HG02885 (cell line): Measurements from ENCODE around the gene RYR1.
"Not testable (repeated sequence)": the region's sequence is repeated elsewhere in the genome, so short reads cannot be mapped to it uniquely, and the experiment has no call there.

Experiments
- ATAC-seq: cut with Tn5 transposase; IDR thresholded peaks from one replicate; pipeline ENCODE4 v1.9.1; 2021; ENCODE audit warnings: mild to moderate bottlenecking; ENCODE audit not compliant: unreplicated experiment, poor library complexity

The RYR1 gene

DNA sequence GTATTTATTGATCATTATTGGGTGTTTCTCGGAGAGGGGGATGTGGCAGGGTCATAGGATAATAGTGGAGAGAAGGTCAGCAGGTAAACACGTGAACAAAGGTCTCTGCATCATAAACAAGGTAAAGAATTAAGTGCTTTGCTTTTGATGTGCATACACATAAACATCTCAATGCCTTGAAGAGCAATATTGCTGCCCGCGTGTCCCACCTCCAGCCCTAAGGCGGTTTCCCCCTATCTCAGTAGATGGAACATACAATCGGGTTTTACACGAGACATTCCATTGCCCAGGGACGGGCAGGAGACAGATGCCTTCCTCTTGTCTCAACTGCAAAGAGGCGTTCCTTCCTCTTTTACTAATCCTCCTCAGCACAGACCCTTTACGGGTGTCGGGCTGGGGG, 197.8 kb downstream of the RYR1 start:
- not testable (repeated sequence) for ATAC-seq

DNA sequence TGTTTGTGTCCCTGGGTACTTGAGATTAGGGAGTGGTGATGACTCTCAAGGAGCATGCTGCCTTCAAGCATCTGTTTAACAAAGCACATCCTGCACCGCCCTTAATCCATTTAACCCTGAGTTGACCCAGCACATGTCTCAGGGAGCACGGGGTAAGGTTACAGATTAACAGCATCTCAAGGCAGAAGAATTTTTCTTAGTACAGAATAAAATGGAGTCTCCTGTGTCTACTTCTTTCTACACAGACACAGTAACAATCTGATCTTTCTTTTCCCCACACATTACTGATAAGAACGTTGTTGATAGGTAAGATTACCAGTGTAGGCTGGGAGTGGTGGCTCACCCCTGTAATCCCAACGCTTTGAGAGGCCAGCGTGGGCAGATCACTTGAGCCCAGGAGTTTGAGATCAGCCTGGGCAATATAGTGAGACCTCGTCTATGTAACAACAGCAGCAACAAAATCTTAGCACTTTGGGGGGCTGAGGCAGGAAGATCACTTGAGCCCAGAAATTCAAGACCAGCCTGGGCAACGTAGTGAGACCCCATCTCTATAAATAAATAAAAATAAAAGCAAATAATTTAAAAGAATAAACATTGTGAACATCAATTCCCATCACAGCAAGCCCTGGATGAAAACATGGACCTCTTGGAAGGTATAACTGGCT, 198.5 kb downstream of the RYR1 start:
- ATAC-seq = not testable (repeated sequence)

DNA sequence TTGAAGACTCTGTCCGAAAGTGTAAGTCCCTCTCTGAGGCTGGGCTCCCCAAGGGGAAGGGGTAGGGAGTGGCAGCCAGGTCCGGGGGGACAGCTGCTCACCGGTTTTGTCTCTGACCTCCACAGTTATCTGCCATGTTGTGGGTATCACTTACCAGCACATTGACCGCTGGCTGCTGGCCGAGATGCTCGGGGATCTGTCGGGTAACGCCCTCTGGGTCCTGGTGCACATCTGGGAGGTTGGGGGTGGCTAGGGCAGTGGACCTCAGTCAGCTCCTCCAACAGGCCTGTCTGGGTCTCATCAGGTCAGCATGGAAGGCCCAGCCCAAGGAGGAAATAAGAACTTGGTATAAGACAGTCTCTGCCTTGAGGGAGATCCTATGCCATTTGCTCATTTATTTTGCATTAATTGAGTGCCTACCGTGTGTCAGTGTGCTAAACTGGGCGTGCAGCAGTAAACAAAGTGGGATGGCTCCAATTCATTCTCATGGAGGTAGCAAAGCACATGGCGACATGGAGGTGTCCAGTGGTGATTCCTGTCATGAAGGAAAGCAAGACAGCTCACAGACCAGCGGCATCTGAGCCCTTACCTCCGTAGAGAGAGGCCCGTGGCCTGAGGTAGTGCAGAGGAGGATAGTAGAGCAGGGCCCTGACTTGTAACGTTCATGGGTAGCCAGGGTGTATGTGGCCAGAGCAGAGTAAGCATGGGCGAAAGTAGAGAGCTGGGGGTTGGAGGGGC, 199.2 kb downstream of the RYR1 start:
- ATAC-seq = no peak

DNA sequence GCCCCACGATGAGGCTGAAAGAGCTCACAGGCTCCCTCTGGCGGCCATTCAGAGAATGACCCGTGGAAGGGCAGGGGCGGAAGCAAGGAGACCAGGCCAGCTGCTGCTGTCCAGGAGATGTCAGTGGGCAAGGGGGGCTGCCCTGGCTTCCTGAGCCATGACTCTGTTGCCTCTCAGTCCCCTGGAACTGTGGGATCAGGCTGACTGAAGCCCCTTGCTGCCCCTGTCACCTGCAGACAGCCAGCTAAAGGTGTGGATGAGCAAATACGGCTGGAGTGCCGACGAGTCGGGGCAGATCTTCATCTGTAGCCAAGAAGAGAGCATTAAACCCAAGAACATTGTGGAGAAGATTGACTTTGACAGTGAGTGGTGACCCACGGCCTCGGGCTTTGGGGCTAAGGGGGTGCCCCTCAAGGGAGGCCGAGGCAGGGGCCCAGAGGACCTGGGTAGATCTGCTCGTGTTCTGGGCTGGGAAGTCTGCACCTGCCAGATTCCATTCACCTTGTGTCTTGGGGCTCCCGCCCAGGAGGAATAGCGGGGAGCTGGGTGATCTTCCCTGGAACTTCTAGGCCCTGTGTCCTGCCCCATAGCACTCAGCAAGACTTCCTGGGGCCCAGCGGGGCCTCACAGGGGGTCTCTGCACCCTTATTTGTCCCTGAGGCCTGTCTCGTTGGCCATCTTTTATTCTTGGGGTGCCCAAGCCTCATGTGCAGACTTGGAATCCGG, 201.4 kb downstream of the RYR1 start:
- no peak for ATAC-seq

DNA sequence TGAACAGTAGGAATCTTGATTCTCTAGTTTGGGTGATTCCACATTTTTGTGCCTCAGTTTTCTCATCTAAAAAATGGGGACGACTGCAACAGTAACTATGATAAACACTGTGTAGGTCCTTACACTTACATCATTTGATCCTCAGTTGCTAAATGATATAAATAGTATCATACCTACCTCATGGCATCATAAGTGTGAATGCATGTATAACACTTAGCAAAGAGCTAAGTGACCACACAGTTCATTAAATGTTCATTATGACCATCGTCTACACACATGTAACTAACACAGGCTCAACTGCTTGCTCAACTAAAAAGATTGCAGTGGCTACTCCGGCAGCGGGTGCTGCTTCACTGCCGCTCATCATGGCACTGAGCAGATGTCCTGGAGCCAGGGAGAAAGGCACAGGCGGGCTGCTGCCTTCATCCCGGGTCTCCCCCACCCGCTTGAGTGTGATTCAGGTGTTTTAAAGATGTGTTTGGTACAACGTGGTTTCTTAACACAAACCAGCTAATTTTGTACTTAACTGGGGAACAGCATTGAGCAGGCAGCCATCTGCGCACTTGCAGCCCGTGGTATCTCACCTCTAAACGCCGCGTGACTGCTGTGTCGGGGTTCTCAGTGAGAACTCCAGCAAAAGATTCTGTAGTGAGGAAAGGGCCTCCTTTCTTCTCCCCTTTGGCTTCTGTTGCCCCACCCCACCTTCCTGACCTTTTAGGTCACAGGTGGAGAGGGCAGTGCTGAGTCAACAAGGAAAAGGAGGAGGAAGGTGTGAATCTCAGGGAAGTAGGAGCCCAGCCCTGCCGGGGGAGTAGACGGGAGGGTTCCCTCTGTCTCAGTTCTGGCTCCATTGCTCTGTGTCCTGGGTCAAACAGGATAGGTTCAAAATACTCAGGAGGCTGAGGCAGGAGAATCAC, 202.2 kb downstream of the RYR1 start:
- no peak for ATAC-seq
